Measurements from ENCODE around the gene VSTM2B.

VSTM2B gene

GRCh38 chr19:29596885-29597525 lies 71.2 kb downstream of the VSTM2B start:
- TF ChIP-seq SIN3A (IDR thresholded peaks at IDR 0.05; ENCODE audit: borderline replicate concordance, insufficient read depth, low read length), result no peak
- no peak for TF ChIP-seq FOXP2 (optimal IDR thresholded peaks at IDR 0.05; ENCODE audit: borderline replicate concordance, extremely low read depth, extremely low read length, insufficient read depth)
- TF ChIP-seq, protein P1, sequence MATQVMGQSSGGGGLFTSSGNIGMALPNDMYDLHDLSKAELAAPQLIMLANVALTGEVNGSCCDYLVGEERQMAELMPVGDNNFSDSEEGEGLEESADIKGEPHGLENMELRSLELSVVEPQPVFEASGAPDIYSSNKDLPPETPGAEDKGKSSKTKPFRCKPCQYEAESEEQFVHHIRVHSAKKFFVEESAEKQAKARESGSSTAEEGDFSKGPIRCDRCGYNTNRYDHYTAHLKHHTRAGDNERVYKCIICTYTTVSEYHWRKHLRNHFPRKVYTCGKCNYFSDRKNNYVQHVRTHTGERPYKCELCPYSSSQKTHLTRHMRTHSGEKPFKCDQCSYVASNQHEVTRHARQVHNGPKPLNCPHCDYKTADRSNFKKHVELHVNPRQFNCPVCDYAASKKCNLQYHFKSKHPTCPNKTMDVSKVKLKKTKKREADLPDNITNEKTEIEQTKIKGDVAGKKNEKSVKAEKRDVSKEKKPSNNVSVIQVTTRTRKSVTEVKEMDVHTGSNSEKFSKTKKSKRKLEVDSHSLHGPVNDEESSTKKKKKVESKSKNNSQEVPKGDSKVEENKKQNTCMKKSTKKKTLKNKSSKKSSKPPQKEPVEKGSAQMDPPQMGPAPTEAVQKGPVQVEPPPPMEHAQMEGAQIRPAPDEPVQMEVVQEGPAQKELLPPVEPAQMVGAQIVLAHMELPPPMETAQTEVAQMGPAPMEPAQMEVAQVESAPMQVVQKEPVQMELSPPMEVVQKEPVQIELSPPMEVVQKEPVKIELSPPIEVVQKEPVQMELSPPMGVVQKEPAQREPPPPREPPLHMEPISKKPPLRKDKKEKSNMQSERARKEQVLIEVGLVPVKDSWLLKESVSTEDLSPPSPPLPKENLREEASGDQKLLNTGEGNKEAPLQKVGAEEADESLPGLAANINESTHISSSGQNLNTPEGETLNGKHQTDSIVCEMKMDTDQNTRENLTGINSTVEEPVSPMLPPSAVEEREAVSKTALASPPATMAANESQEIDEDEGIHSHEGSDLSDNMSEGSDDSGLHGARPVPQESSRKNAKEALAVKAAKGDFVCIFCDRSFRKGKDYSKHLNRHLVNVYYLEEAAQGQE (IDR thresholded peaks at IDR 0.05; ENCODE audit: insufficient read depth in 1 of 2, low read depth in 2 of 2, low read length in 2 of 2), result no peak
- TF ChIP-seq POLR2AphosphoS5 (IDR thresholded peaks at IDR 0.05; ENCODE audit: low read depth, low read length), result no peak

GRCh38 chr19:29598036-29598435 lies 72.2 kb downstream of the VSTM2B start:
- TF ChIP-seq, protein P1 (IDR thresholded peaks at IDR 0.05; ENCODE audit: insufficient read depth in 1 of 2, low read depth in 2 of 2, low read length in 2 of 2), result no peak
- TF ChIP-seq SIN3A (IDR thresholded peaks at IDR 0.05; ENCODE audit: borderline replicate concordance, insufficient read depth, low read length), result no peak
- no peak for TF ChIP-seq FOXP2 (optimal IDR thresholded peaks at IDR 0.05; ENCODE audit: borderline replicate concordance, extremely low read depth, extremely low read length, insufficient read depth)
- no peak for TF ChIP-seq TAF1 (IDR thresholded peaks at IDR 0.05; ENCODE audit: borderline replicate concordance, insufficient read depth, low read length)
- TF ChIP-seq POLR2AphosphoS5 (IDR thresholded peaks at IDR 0.05; ENCODE audit: low read depth, low read length), result no peak

- TF ChIP-seq, protein P1 (IDR thresholded peaks at IDR 0.05; ENCODE audit: insufficient read depth in 1 of 2, low read depth in 2 of 2, low read length in 2 of 2), result no peak
- no peak for TF ChIP-seq FOXP2 (optimal IDR thresholded peaks at IDR 0.05; ENCODE audit: borderline replicate concordance, extremely low read depth, extremely low read length, insufficient read depth)
- TF ChIP-seq SIN3A (IDR thresholded peaks at IDR 0.05; ENCODE audit: borderline replicate concordance, insufficient read depth, low read length), result no peak
- TF ChIP-seq TAF1 (IDR thresholded peaks at IDR 0.05; ENCODE audit: borderline replicate concordance, insufficient read depth, low read length), result no peak
- TF ChIP-seq POLR2AphosphoS5 (IDR thresholded peaks at IDR 0.05; ENCODE audit: low read depth, low read length), result no peak
Measured at GRCh38 chr19:29598496-29598895, 72.7 kb downstream of the VSTM2B start.

GRCh38 chr19:29603308-29603707 lies 77.5 kb downstream of the VSTM2B start:
- no peak for TF ChIP-seq TAF1 (IDR thresholded peaks at IDR 0.05; ENCODE audit: borderline replicate concordance, insufficient read depth, low read length)
- TF ChIP-seq, protein P1 (IDR thresholded peaks at IDR 0.05; ENCODE audit: insufficient read depth in 1 of 2, low read depth in 2 of 2, low read length in 2 of 2), result no peak
- TF ChIP-seq FOXP2 (optimal IDR thresholded peaks at IDR 0.05; ENCODE audit: borderline replicate concordance, extremely low read depth, extremely low read length, insufficient read depth), result no peak
- TF ChIP-seq POLR2AphosphoS5 (IDR thresholded peaks at IDR 0.05; ENCODE audit: low read depth, low read length), result no peak
- TF ChIP-seq SIN3A (IDR thresholded peaks at IDR 0.05; ENCODE audit: borderline replicate concordance, insufficient read depth, low read length), result no peak
